ENCODE measurements around the gene MROH7.

MROH7 gene

GRCh38 chr1:54667797-54668196 is 26.2 kb downstream of the MROH7 start:
- DNase-seq (ENCODE audit: low read depth), result no peak
- H3K4me3 ChIP-seq (ENCODE audit: low read depth, low read length), result no peak overlapping the region
- no peak for TF ChIP-seq CTCF (IDR thresholded peaks at IDR 0.05; ENCODE audit: control insufficient read depth, extremely low read depth, insufficient read depth)

- no peak for TF ChIP-seq CTCF (IDR thresholded peaks at IDR 0.05; ENCODE audit: control insufficient read depth, extremely low read depth, insufficient read depth)
- DNase-seq (ENCODE audit: low read depth), result no peak
- no peak overlapping the region for H3K4me3 ChIP-seq (ENCODE audit: low read depth, low read length)
Measured at GRCh38 chr1:54668567-54668966, 27.0 kb downstream of the MROH7 start.

- TF ChIP-seq CTCF (IDR thresholded peaks at IDR 0.05; ENCODE audit: control insufficient read depth, extremely low read depth, insufficient read depth), result peak; percentile 92
- H3K4me3 ChIP-seq (ENCODE audit: low read depth, low read length), result no peak overlapping the region
- DNase-seq (ENCODE audit: low read depth), result peak; percentile 4
Measured at GRCh38 chr1:54671985-54672608, 30.5 kb downstream of the MROH7 start.

GRCh38 chr1:54678776-54679643 is 37.4 kb downstream of the MROH7 start:
- no peak overlapping the region for H3K4me3 ChIP-seq (ENCODE audit: low read depth, low read length)
- TF ChIP-seq CTCF (IDR thresholded peaks at IDR 0.05; ENCODE audit: control insufficient read depth, extremely low read depth, insufficient read depth), result no peak
- DNase-seq (ENCODE audit: low read depth), result no peak

- no peak for DNase-seq (ENCODE audit: low read depth)
- H3K4me3 ChIP-seq (ENCODE audit: low read depth, low read length), result no peak overlapping the region
- no peak for TF ChIP-seq CTCF (IDR thresholded peaks at IDR 0.05; ENCODE audit: control insufficient read depth, extremely low read depth, insufficient read depth)
Measured at GRCh38 chr1:54679706-54680105, 38.1 kb downstream of the MROH7 start.

- H3K4me3 ChIP-seq (ENCODE audit: low read depth, low read length), result no peak overlapping the region
- no peak for DNase-seq (ENCODE audit: low read depth)
- no peak for TF ChIP-seq CTCF (IDR thresholded peaks at IDR 0.05; ENCODE audit: control insufficient read depth, extremely low read depth, insufficient read depth)
Measured at GRCh38 chr1:54680387-54680786, 38.8 kb downstream of the MROH7 start.
